HEK293 (cell line): ENCODE results near the gene SLC12A8.

Source experiments
- CTCF ChIA-PET: fragments of 350-600 bp; formaldehyde crosslinking; extraction: SDS; loops from one replicate; lab custom pipeline; 2021; ENCODE audit warnings: antibody characterized with exemption; lab: Yijun Ruan, JAX
- POLR2A ChIA-PET: fragments of 300-600 bp; formaldehyde crosslinking; extraction: SDS; loops from one replicate; lab custom pipeline; 2020; ENCODE audit warnings: antibody characterized with exemption, inconsistent platforms; lab: Yijun Ruan, JAX
- H3K27ac ChIP-seq: fragments of 200-500 bp; sonication (Bioruptor generic); 2 replicates; pipeline ENCODE4 v1.5.1; 2014; ENCODE audit warnings: low read depth, low read length, control low read depth, inconsistent platforms; ENCODE audit errors: extremely low read depth
- H3K36me3 ChIP-seq, 2 experiments: fragments of 200-500 bp in 1 of 2; sonication (Bioruptor generic) in 1 of 2; 1 replicate in 1 of 2; 2 replicates in 1 of 2; pipeline ENCODE4 v1.5.1; 2014 to 2017; ENCODE audit warnings: inconsistent platforms in 2 of 2, low read length in 2 of 2; ENCODE audit not compliant: control insufficient read depth in 2 of 2, insufficient read depth in 1 of 2
- H3K4me1 ChIP-seq: fragments of 200-500 bp; sonication (Bioruptor generic); 2 replicates; pipeline ENCODE4 v1.5.1; 2014; ENCODE audit warnings: mild to moderate bottlenecking, low read length, inconsistent platforms; ENCODE audit not compliant: control insufficient read depth, insufficient read depth
- H3K4me3 ChIP-seq: 2 replicates; pipeline ENCODE4 v1.5.1; 2011; ENCODE audit warnings: low read depth, mild to moderate bottlenecking, control low read depth, low read length, moderate library complexity
- H3K9me3 ChIP-seq: fragments of 200-500 bp; sonication (Bioruptor generic); 2 replicates; pipeline ENCODE4 v1.5.1; 2014; ENCODE audit warnings: low read depth, low read length, inconsistent platforms; ENCODE audit not compliant: control insufficient read depth, insufficient read depth
- GLIS1 ChIP-seq: fragments of 450-650 bp; formaldehyde crosslinking; IDR thresholded peaks from 2 replicates; pipeline ENCODE4 v1.5.1; 2016; ENCODE audit warnings: missing biosample characterization, missing genetic modification characterization
- HOXA7 ChIP-seq: sonication (generic); formaldehyde crosslinking; IDR thresholded peaks from 2 replicates; pipeline ENCODE4 v1.8.1; 2022; ENCODE audit warnings: missing genetic modification reagents, borderline replicate concordance
- KLF7 ChIP-seq: fragments of 450-650 bp; formaldehyde crosslinking; IDR thresholded peaks from 2 replicates; pipeline ENCODE4 v1.5.1; 2016; ENCODE audit warnings: missing biosample characterization, missing genetic modification characterization, borderline replicate concordance
- KLF9 ChIP-seq: fragments of 450-650 bp; formaldehyde crosslinking; IDR thresholded peaks from 2 replicates; pipeline ENCODE4 v1.5.1; 2016; ENCODE audit warnings: missing biosample characterization, missing genetic modification characterization, low read depth
- ZIC2 ChIP-seq: fragments of 450-650 bp; formaldehyde crosslinking; IDR thresholded peaks from 2 replicates; pipeline ENCODE4 v1.5.1; 2016; ENCODE audit warnings: missing biosample characterization, missing genetic modification characterization
- ZNF341 ChIP-seq: fragments of 450-650 bp; formaldehyde crosslinking; IDR thresholded peaks from 2 replicates; pipeline ENCODE4; 2016; ENCODE audit warnings: low read depth, missing biosample characterization, missing genetic modification characterization
- ZNF391 ChIP-seq: fragments of 450-650 bp; formaldehyde crosslinking; IDR thresholded peaks from 2 replicates; pipeline ENCODE4 v1.5.1; 2016; ENCODE audit warnings: low read depth, missing biosample characterization, missing genetic modification characterization, borderline replicate concordance
- ZNF433 ChIP-seq: fragments of 450-650 bp; formaldehyde crosslinking; IDR thresholded peaks from 2 replicates; pipeline ENCODE4 v1.5.1; 2016; ENCODE audit warnings: missing biosample characterization, missing genetic modification characterization, low read depth
- ZNF510 ChIP-seq: fragments of 450-650 bp; formaldehyde crosslinking; IDR thresholded peaks from 2 replicates; pipeline ENCODE4 v1.5.1; 2018; ENCODE audit warnings: mild to moderate bottlenecking, missing genetic modification characterization, missing biosample characterization; ENCODE audit not compliant: insufficient replicate concordance
- ZNF585B ChIP-seq: fragments of 450-650 bp; formaldehyde crosslinking; IDR thresholded peaks from 2 replicates; pipeline ENCODE4 v1.5.1; 2016; ENCODE audit warnings: missing biosample characterization, missing genetic modification characterization
- ZNF626 ChIP-seq: fragments of 450-650 bp; sonication (Bioruptor Pico); formaldehyde crosslinking; IDR thresholded peaks from 2 replicates; pipeline ENCODE4 v1.5.1; 2018; ENCODE audit warnings: missing biosample characterization, missing genetic modification characterization, inconsistent platforms
- ZNF701 ChIP-seq: fragments of 450-650 bp; formaldehyde crosslinking; IDR thresholded peaks from 2 replicates; pipeline ENCODE4 v1.5.1; 2016; ENCODE audit warnings: missing biosample characterization, missing genetic modification characterization
- ZXDB ChIP-seq: fragments of 450-650 bp; formaldehyde crosslinking; IDR thresholded peaks from 2 replicates; pipeline ENCODE4 v1.5.1; 2016; ENCODE audit warnings: missing biosample characterization, missing genetic modification characterization
- TF ChIP-seq, protein P1 (sequence below): fragments of 450-650 bp; formaldehyde crosslinking; IDR thresholded peaks from 2 replicates; pipeline ENCODE4 v1.5.1; 2016; ENCODE audit warnings: missing biosample characterization, missing genetic modification characterization
- TF ChIP-seq, protein P2 (sequence below): fragments of 450-650 bp; formaldehyde crosslinking; IDR thresholded peaks from 2 replicates; pipeline ENCODE4 v1.5.1; 2016; ENCODE audit warnings: missing biosample characterization, missing genetic modification characterization

The SLC12A8 gene

DNA sequence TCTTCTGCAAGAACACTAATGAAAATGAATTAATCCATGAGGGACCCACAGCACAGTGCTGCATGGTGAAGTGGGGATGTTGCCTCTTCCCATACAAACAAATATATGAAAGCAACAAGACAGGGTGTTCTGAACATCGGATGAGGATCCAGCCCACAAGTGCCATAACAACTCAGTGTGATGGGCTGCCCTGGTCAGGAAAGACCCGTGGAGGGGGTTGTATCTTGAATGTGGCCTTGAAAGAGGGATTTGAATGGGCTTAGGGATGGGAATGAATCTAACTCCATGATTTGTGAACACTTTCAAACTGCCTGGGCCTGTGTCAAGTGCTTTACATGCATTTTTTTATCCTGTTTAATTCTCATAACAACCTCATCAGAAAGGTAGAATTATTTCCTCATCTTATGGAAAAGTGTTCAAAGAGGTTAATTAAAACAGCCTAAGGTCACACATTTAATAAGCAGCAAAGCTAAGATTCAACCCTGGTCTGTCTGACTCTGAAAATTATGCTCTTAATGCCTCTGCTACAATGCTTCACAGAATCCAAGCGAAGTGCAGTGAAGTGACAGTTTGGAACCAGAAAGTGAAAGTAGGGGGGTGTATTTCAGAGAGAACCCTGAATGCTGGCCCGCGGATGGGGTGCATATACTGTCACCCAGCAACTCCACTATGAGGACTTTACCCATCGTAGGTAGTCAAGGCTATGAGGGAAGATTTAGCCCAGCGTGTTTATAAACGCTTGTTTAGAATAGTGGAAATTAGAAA lies 91.1 kb downstream of the SLC12A8 start (continued):
- TF ChIP-seq, protein P1, sequence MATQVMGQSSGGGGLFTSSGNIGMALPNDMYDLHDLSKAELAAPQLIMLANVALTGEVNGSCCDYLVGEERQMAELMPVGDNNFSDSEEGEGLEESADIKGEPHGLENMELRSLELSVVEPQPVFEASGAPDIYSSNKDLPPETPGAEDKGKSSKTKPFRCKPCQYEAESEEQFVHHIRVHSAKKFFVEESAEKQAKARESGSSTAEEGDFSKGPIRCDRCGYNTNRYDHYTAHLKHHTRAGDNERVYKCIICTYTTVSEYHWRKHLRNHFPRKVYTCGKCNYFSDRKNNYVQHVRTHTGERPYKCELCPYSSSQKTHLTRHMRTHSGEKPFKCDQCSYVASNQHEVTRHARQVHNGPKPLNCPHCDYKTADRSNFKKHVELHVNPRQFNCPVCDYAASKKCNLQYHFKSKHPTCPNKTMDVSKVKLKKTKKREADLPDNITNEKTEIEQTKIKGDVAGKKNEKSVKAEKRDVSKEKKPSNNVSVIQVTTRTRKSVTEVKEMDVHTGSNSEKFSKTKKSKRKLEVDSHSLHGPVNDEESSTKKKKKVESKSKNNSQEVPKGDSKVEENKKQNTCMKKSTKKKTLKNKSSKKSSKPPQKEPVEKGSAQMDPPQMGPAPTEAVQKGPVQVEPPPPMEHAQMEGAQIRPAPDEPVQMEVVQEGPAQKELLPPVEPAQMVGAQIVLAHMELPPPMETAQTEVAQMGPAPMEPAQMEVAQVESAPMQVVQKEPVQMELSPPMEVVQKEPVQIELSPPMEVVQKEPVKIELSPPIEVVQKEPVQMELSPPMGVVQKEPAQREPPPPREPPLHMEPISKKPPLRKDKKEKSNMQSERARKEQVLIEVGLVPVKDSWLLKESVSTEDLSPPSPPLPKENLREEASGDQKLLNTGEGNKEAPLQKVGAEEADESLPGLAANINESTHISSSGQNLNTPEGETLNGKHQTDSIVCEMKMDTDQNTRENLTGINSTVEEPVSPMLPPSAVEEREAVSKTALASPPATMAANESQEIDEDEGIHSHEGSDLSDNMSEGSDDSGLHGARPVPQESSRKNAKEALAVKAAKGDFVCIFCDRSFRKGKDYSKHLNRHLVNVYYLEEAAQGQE, result no peak
- no peak for TF ChIP-seq ZNF391
- TF ChIP-seq, protein P2, sequence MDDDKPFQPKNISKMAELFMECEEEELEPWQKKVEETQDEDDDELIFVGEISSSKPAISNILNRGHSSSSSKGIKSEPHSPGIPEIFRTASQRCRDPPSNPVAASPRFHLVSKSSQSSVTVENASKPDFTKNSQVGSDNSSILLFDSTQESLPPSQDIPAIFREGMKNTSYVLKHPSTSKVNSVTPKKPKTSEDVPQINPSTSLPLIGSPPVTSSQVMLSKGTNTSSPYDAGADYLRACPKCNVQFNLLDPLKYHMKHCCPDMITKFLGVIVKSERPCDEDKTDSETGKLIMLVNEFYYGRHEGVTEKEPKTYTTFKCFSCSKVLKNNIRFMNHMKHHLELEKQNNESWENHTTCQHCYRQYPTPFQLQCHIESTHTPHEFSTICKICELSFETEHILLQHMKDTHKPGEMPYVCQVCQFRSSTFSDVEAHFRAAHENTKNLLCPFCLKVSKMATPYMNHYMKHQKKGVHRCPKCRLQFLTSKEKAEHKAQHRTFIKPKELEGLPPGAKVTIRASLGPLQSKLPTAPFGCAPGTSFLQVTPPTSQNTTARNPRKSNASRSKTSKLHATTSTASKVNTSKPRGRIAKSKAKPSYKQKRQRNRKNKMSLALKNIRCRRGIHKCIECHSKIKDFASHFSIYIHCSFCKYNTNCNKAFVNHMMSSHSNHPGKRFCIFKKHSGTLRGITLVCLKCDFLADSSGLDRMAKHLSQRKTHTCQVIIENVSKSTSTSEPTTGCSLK (tag by site-specific recombination), result no peak
- no peak for TF ChIP-seq ZXDB (tag by site-specific recombination)
- no peak for TF ChIP-seq ZNF701 (tag by site-specific recombination)
- no peak for TF ChIP-seq ZNF626 (tag by site-specific recombination)

DNA sequence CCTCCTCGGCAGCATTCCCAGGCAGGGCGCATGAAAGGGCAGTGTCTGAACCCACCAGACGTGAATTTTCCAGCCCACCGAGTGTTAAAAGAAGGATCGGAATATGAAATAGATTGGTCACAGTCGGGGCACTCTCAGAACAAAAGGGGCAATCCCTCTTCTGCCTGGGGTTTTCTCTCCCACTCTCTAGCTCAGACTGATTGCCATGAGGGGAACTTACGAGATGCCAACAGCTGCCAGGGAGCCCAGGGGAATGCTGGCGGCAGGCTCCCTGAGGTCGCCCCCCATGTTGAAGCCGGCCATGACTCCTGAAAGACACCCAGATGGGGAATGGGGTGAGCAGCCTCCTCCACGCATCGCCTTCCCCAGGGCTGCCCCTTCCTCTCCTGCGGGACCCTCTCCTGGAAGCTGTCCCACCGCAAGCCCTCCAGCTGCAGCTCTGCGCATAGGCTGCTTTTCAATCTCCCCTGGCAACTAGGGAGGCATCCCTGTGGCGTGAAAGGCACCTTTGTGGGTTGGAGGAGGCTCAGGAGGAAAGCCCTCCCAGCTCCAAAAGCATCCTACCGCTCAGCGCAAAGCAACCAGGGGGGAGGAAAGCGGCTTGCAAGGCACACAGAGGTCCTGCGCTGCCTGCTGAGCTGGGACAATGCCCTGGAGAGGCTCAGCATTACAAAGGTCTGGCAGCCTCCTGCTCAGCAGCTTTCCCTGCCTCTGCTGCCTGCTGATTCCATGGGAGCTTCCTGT lies 92.0 kb downstream of the SLC12A8 start:
- Histone ChIP-seq H3K36me3 (no peaks in the 10 kb centered on the region), H3K4me1 (no peaks in the 10 kb centered on the region; the same call in 1 of the 2 replicates), H3K9me3 (no peaks in the 10 kb centered on the region), H3K4me3 (no peak overlapping the region), H3K27ac (no peak overlapping the region)
- POLR2A ChIA-PET, result no interaction called here
- TF ChIP-seq ZNF585B (tag by site-specific recombination) (no peak), ZIC2 (tag by site-specific recombination) (peak; percentile 83)
- CTCF ChIA-PET, result interaction anchor here (1.0 kb wide), 1 partner anchor 62 kb away, joined by 3 read pairs; no protein-coding TSS in a partner anchor

DNA sequence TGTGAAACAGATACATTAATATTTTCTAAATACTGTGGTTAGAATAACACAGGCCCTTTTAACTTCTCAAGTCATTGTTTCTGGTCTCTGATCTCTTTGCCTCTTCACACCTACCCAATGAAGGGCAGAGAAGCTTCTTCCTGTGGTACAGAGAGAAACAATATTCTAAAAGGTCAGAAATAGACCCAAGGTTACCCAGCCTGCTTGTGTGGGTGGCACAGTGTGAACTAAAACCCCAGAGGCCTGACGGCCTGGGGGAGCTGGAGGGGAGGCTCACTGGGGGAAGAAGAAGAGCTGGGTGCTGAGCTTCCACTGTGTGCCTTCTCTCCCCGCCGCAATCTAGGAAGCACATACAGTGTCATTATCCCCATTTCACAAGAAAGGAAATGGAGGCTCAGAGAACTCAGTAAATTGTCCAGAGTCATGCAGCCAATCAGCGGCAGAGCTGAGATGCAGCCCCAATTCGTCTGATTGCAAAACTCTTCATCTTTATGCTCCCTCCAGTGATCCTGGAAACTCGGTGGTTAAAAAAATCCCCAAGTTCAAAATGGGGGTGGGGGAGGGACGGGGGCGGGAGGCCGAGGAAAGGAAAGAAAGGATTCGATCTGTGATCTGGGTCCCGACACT lies 92.7 kb downstream of the SLC12A8 start:
- no peaks in the 10 kb centered on the region for H3K36me3 ChIP-seq
- H3K9me3 ChIP-seq, result no peaks in the 10 kb centered on the region
- TF ChIP-seq KLF7 (tag by site-specific recombination), result no peak
- no peak for TF ChIP-seq ZNF433 (tag by site-specific recombination)
- TF ChIP-seq ZNF341 (tag by site-specific recombination), result no peak
- TF ChIP-seq GLIS1 (tag by site-specific recombination), result no peak
- no peak for TF ChIP-seq ZNF391
- TF ChIP-seq HOXA7 (CRISPR knock-in tag), result no peak
- no peak for TF ChIP-seq ZNF510 (tag by site-specific recombination)
- TF ChIP-seq ZIC2 (tag by site-specific recombination), result no peak
- no peak for TF ChIP-seq KLF9 (tag by site-specific recombination)
- TF ChIP-seq, all 188 proteins: peak for 0
- Histone ChIP-seq H3K4me1 (no peaks in the 10 kb centered on the region; the same call in 1 of the 2 replicates), H3K27ac (no peak overlapping the region), H3K4me3 (no peak overlapping the region)
- POLR2A ChIA-PET, result no interaction called here
- CTCF ChIA-PET, result interaction anchor here (0.8 kb wide), 1 partner anchor 62 kb away, joined by 3 read pairs; no protein-coding TSS in a partner anchor
